ENCODE data around the gene LDLRAD4. TPM values are rescaled to one million over a fixed set of nuclear protein-coding genes. Genes with fewer than 3 reads are reported as not detected.

The LDLRAD4 gene
- total and polyA plus RNA-seq, 9 of the 15 experiments (the other 6 are each of a cell fraction or from before 2014, with no cell fraction given) = 0.01 TPM; not detected in 8

GRCh38 chr18:13505780-13506345 is 287.3 kb downstream of the LDLRAD4 start (continued):
- TF ChIP-seq ZNF395 (CRISPR knock-in tag; IDR thresholded peaks at IDR 0.05) = no peak

GRCh38 chr18:13510594-13510993 is 292.0 kb downstream of the LDLRAD4 start:
- Histone ChIP-seq H3K79me2 (ENCODE audit: control insufficient read depth, insufficient read depth, low read length) (no peaks in the 10 kb centered on the region), H3K4me1 (replicated peaks in 1 of 2; ENCODE audit: control insufficient read depth in 2 of 2, insufficient read depth in 2 of 2, low read length in 2 of 2) (no peaks in the 10 kb centered on the region), H3K27me3 (ENCODE audit: control insufficient read depth in 2 of 2, insufficient read depth in 2 of 2, low read length in 2 of 2) (peaks cover 0 to 5% of the 10 kb centered on the region in 2 experiments; a peak in 2 of 5 replicates), H4K20me1 (replicated peaks; ENCODE audit: control insufficient read depth, insufficient read depth, low read length) (no peaks in the 10 kb centered on the region), H3K4me2 (ENCODE audit: insufficient read depth, low read length) (no peak overlapping the region), H3K9ac (ENCODE audit: insufficient read depth in 1 of 2, low read depth in 2 of 2, low read length in 2 of 2) (no peak overlapping the region), H3K9me1 (ENCODE audit: control insufficient read depth, insufficient read depth, low read length) (no peaks in the 10 kb centered on the region), H2AFZ (ENCODE audit: low read depth, low read length) (no peak overlapping the region), H3K36me3 (ENCODE audit: control insufficient read depth, insufficient read depth, low read length) (no peaks in the 10 kb centered on the region), H3K9me3 (replicated peaks; ENCODE audit: control insufficient read depth, insufficient read depth, low read depth, low read length) (no peaks in the 10 kb centered on the region), H3K27ac (ENCODE audit: extremely low read depth, low read depth, low read length) (no peak overlapping the region), H3K4me3 (no peak overlapping the region)
- intact Hi-C loops (cut with micrococcal nuclease) (no loop called here), in situ Hi-C loops (cut with MboI) (no loop called here)
- no peak for ATAC-seq
- 0% methylated on average over 2 of the region's 2 CpGs for WGBS (ENCODE audit: insufficient coverage, low coverage, missing lambda C conversion rate)
- no TSS peak for BruUV-seq (replicated peaks)
- DNase-seq (ENCODE audit: extremely low read depth in 1 of 4, low spot score in 3 of 4) = no peak
- FAIRE-seq = no peak
- ChIA-PET POLR2A (no interaction called here), CTCF (ENCODE audit: low intra/inter-chr PET ratio) (no interaction called here)
- no peak for TF ChIP-seq HINFP (tag; conservative IDR thresholded peaks at IDR 0.05; ENCODE audit: low read depth)
- no peak for TF ChIP-seq ZBTB34 (CRISPR knock-in tag; IDR thresholded peaks at IDR 0.05)
- TF ChIP-seq ZNF184 (CRISPR knock-in tag; IDR thresholded peaks at IDR 0.05) = no peak
- TF ChIP-seq FOXP4 (CRISPR knock-in tag; IDR thresholded peaks at IDR 0.05; ENCODE audit: borderline replicate concordance) = no peak
- no peak for TF ChIP-seq RNF219 (CRISPR knock-in tag; IDR thresholded peaks at IDR 0.05)
- no peak for TF ChIP-seq ZKSCAN8 (CRISPR knock-in tag; IDR thresholded peaks at IDR 0.05)
- TF ChIP-seq LCOR (CRISPR knock-in tag; IDR thresholded peaks at IDR 0.05) = no peak
- no peak for TF ChIP-seq HMBOX1 (IDR thresholded peaks at IDR 0.05)
- TF ChIP-seq EZH2 (IDR thresholded peaks at IDR 0.05; ENCODE audit: borderline replicate concordance, low read depth, low read length) = no peak

Measured in K562 (cell line).